GM11168 (cell line): ENCODE measurements around the gene DYNLT3.

Experiments
- in situ Hi-C: fragments of 300-500 bp; cut with MboI; formaldehyde crosslinking; loops from one replicate; pipeline ENCODE4 v1.12.0; 2022; ENCODE audit warnings: low sequenced_read_pairs; ENCODE audit not compliant: unreplicated experiment

The DYNLT3 gene

GRCh38 chrX:37846141-37846540 is 1.2 kb downstream of the DYNLT3 start:
- in situ Hi-C loops, result no loop called here

DNA sequence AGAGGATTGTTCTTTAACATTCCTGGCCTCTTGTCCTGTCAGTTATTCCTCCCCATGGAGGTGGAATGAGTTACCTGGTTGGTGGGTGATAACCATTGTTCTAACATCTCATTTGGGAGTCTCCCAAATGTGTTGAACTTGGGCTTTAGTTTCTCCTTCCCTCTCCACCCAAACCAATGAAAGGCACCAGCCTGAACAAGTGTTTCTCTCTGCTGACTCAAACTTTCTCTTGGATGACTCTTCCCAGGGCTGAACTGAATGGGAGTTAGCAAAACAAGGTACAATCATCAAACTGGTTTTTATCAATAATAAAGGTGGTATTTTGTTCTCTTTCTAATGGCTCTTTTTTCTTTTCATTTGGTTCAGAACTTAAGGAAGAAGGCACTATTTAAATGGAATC is 2.7 kb downstream of the DYNLT3 start:
- in situ Hi-C loops, result no loop called here

DNA sequence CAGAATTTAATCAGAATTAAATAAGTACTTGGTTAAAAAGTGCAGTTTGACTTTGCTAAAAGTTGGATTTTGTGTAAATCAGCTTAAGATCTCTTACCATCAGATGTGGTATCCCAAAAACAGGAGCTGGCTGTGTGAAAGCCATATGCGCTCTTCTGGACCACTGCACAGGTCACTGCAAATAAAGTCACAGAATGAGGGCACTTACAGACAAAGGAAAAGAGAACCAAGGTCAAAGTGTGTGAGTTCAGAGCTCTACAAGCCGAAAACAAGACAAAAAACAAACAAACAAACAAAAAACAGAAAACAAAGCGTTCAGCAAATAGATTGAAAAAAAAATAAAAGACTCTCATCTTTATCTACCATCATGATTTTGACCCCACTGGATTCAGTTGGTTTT is 6.4 kb downstream of the DYNLT3 start:
- in situ Hi-C loops, result no loop called here

- in situ Hi-C loops, result no loop called here
Measured at GRCh38 chrX:37834937-37835336, 12.4 kb downstream of the DYNLT3 start.

GRCh38 chrX:37830371-37830770 is 17.0 kb downstream of the DYNLT3 start:
- in situ Hi-C loops, result no loop called here

DNA sequence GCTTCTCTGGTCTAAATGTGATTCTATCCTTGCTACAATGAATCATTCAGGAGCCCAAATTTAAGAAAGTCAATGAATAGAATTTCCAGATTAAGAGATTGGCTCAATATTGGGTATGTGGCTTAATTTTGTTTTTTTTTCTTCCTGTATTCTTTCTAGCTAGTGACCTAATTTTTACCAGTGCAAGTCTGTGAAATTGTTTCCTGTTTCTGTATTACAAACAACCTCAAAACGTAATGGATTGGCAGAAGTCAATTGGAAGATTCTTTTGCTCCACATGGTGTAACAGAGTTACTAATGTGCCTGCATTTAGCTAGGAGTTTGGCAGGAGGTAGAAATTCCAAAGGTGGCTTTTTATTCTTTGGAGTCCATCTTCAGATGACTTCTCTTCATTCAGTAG is 17.6 kb downstream of the DYNLT3 start:
- in situ Hi-C loops, result no loop called here

GRCh38 chrX:37825215-37825842 is 22.0 kb downstream of the DYNLT3 start:
- in situ Hi-C loops, result no loop called here

DNA sequence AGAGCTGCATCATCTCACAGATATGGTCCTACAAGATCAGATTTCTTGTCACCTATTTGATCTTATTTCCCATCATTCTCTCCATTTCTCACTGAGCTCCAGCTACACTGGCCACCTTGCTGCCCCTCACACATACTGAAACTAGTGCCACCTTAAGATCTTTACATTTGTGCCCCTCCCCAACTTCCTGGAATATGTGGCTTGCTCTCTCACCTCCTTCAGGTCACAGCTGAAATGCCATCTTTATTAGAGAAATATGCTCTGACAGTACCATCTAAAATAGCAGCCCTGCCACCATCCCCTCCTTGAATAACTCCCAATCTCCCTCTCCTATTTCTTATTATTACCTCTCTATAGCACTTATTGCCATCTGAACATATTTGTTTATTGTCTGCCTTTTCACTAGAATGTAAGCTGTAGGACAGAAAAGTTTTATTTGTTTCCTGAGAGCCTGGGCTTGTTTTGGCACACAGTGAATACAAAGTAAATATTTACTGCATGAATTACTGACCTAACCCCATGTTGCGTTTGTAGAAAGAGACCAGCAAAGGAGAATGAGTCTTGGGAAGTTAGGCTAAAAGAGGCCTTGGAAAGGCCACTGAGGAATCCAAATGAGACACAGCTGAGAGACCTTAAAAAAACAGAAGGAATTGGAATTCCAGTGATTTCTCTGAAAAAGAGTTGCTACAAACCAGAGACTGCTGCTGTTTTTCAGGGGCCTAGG is 22.7 kb downstream of the DYNLT3 start:
- in situ Hi-C loops, result loop anchor here (5.0 kb wide), 1 partner anchor 72 kb away; no protein-coding TSS in a partner anchor

- in situ Hi-C loops, result loop anchor here (5.0 kb wide), 1 partner anchor 68 kb away; no protein-coding TSS in a partner anchor
Measured at GRCh38 chrX:37820646-37821045, 26.7 kb downstream of the DYNLT3 start.

DNA sequence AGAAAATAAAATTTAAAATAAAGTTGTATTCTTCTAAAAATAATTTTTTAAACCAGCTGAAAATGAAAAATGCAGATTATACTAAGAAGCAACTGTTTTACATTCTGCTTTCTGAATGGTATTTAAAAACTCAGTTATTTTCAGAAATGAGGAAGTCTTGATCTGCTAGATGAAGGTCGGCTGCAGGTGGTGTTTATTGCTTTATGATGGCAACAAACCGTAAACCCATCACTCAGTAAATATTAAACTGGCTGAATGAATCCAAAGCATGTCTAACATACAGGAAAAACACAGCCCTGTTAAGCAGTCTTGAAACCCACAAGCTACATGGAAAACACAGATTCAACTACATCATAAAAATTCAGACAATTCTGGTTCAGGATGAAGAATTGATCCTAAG is 29.3 kb downstream of the DYNLT3 start:
- in situ Hi-C loops, result no loop called here

DNA sequence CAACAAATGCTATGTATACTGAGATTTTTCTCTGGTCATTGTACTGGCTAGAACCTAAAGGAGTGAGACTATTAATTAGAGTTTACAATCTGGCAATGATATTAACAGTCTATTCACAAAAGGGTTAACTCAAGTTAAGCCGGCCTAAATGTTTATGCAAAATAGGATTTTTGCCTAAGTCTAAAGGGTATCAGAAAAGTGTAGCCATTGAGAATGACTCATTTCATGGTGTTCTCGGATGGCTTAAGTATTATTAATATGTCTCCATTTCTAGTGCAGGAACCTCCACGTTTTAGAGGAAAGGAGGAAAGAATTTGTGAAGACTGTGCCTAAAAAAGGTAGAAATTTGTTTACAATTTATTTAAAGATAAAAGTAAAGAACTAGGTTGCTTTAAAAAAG is 29.8 kb downstream of the DYNLT3 start:
- in situ Hi-C loops, result no loop called here

- in situ Hi-C loops, result no loop called here
Measured at GRCh38 chrX:37817176-37817575, 30.2 kb downstream of the DYNLT3 start.

GRCh38 chrX:37816766-37817165 is 30.6 kb downstream of the DYNLT3 start:
- in situ Hi-C loops, result no loop called here

GRCh38 chrX:37815366-37815765 is 32.0 kb downstream of the DYNLT3 start:
- in situ Hi-C loops, result no loop called here

- in situ Hi-C loops, result no loop called here
Measured at GRCh38 chrX:37813570-37813969, 33.8 kb downstream of the DYNLT3 start.

- in situ Hi-C loops, result no loop called here
Measured at GRCh38 chrX:37812110-37812509, 35.3 kb downstream of the DYNLT3 start.

GRCh38 chrX:37809970-37810369 is 37.4 kb downstream of the DYNLT3 start:
- in situ Hi-C loops, result no loop called here

DNA sequence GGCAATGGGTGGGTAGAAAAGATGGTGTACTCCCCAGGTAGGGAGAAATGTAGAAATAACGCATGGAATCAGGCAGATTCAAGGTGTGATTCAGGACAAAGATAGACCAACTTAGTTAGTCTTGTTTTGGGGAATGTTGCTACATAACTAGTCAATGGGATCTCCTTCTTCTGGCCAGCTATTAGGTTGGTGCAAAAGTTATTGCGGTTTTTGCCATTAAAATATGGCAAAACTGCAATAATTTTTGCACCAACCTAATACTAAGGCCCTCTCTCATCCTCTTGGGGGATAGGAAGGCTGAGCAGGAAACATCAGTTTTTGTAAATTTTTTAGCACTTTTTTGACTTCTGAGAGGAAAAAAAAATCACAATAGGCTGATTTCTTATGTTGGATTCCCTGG is 44.3 kb downstream of the DYNLT3 start:
- in situ Hi-C loops, result no loop called here

- in situ Hi-C loops, result no loop called here
Measured at GRCh38 chrX:37802028-37802427, 45.3 kb downstream of the DYNLT3 start.

GRCh38 chrX:37800717-37801116 is 46.7 kb downstream of the DYNLT3 start:
- in situ Hi-C loops, result no loop called here

DNA sequence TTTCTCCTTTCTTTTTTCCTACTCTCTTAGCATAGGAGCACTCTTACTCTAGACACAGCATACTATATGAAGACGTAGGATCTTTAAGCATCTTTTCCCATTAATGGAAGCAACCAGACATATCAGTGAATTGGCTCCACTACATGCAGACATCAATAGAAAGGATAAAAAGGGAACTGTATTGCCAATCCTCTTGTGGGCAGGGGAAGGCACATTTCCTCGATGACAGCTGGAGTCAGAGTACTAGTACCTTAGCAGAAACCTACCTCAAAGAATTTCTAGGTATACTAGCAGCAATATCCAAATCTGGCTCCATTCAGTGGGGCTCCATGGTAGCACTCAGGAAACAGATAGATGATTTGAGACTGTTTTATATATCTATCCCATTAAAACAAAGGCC is 47.4 kb downstream of the DYNLT3 start:
- in situ Hi-C loops, result no loop called here

GRCh38 chrX:37796805-37797204 is 50.6 kb downstream of the DYNLT3 start:
- in situ Hi-C loops, result no loop called here
